Osteocyte (in vitro differentiated cells): ENCODE measurements around the gene GRIK4. TPM values are rescaled to one million over a fixed set of nuclear protein-coding genes. Genes with fewer than 3 reads are reported as not detected.

ENCODE experiments used
- DNase-seq: peaks from one replicate; pipeline ENCODE4 v3.0.0; 2021; ENCODE audit warnings: mixed read lengths; ENCODE audit not compliant: unreplicated experiment; ENCODE audit errors: extremely low spot score
- H3K27ac Mint-ChIP-seq: one replicate; pipeline ENCODE4 v1.8.0; 2021; ENCODE audit warnings: mild to moderate bottlenecking, mixed read lengths; ENCODE audit not compliant: unreplicated experiment
- H3K27me3 Mint-ChIP-seq: one replicate; pipeline ENCODE4 v1.8.0; 2021; ENCODE audit warnings: mixed read lengths; ENCODE audit not compliant: unreplicated experiment
- H3K36me3 Mint-ChIP-seq: one replicate; pipeline ENCODE4 v1.8.0; 2021; ENCODE audit warnings: mixed read lengths; ENCODE audit not compliant: unreplicated experiment
- H3K4me1 Mint-ChIP-seq: one replicate; pipeline ENCODE4 v1.8.0; 2021; ENCODE audit warnings: mixed read lengths; ENCODE audit not compliant: unreplicated experiment
- H3K4me3 Mint-ChIP-seq: one replicate; pipeline ENCODE4 v1.8.0; 2021; ENCODE audit warnings: mild to moderate bottlenecking, moderate library complexity, mixed read lengths; ENCODE audit not compliant: unreplicated experiment
- H3K9me3 Mint-ChIP-seq: one replicate; pipeline ENCODE4 v1.8.0; 2021; ENCODE audit warnings: mixed read lengths; ENCODE audit not compliant: unreplicated experiment
- CTCF ChIP-seq: fragments of 200-600 bp; sonication (generic); IDR thresholded peaks from 2 replicates; pipeline ENCODE4 v1.5.0; 2021; ENCODE audit warnings: antibody characterized with exemption, mild to moderate bottlenecking, moderate library complexity
- total RNA-seq: library from RNA; stranded (reverse); gene quantifications from 2 replicates; pipeline ENCODE4 v1.2.1, GENCODE V29; 2021

Gene GRIK4
- total RNA-seq, 1 donor from 2014 or later, result 0.11 TPM

- Mint-ChIP-seq H3K4me1 (peaks cover 8% of the 10 kb centered on the region), H3K4me3 (no peak overlapping the region), H3K9me3 (no peaks in the 10 kb centered on the region), H3K36me3 (no peaks in the 10 kb centered on the region), H3K27me3 (peaks cover 51% of the 10 kb centered on the region), H3K27ac (no peak overlapping the region)
- DNase-seq, result no peak
- no peak for TF ChIP-seq CTCF
Observed at GRCh38 chr11:120505801-120506425, 5.6 kb upstream of the GRIK4 start.

GRCh38 chr11:120509346-120510053, 2.0 kb upstream of the GRIK4 start:
- Mint-ChIP-seq H3K4me3 (no peak overlapping the region), H3K27ac (no peak overlapping the region), H3K4me1 (peaks cover 1% of the 10 kb centered on the region), H3K36me3 (no peaks in the 10 kb centered on the region), H3K9me3 (no peaks in the 10 kb centered on the region), H3K27me3 (peaks cover 44% of the 10 kb centered on the region)
- no peak for DNase-seq
- TF ChIP-seq CTCF, result no peak

- Mint-ChIP-seq H3K36me3 (no peaks in the 10 kb centered on the region), H3K4me3 (no peak overlapping the region), H3K27ac (no peak overlapping the region), H3K27me3 (peaks cover 45% of the 10 kb centered on the region), H3K9me3 (no peaks in the 10 kb centered on the region), H3K4me1 (peaks cover 1% of the 10 kb centered on the region)
- no peak for TF ChIP-seq CTCF
- no peak for DNase-seq
Observed at GRCh38 chr11:120510406-120511115, 987 bp upstream of the GRIK4 start.

- H3K9me3 Mint-ChIP-seq, result no peaks in the 10 kb centered on the region
- no peak for DNase-seq
- H3K4me1 Mint-ChIP-seq, result peaks cover 2% of the 10 kb centered on the region
- H3K27me3 Mint-ChIP-seq, result peaks cover 32% of the 10 kb centered on the region
- H3K4me3 Mint-ChIP-seq, result no peak overlapping the region
- no peaks in the 10 kb centered on the region for H3K36me3 Mint-ChIP-seq
- TF ChIP-seq CTCF, result no peak
- no peak overlapping the region for H3K27ac Mint-ChIP-seq
Observed at GRCh38 chr11:120511820-120512738, 531 bp downstream of the GRIK4 start.
